ENCODE data around the gene ARID3C. TPM values are rescaled to one million over a fixed set of nuclear protein-coding genes. Genes with fewer than 3 reads are reported as not detected.
A peak's percentile ranks its signal among the peaks of the same experiment; 100 is the strongest.

Gene ARID3C
- total RNA-seq, 1 experiment from 2014 or later, result 0.33 TPM

DNA sequence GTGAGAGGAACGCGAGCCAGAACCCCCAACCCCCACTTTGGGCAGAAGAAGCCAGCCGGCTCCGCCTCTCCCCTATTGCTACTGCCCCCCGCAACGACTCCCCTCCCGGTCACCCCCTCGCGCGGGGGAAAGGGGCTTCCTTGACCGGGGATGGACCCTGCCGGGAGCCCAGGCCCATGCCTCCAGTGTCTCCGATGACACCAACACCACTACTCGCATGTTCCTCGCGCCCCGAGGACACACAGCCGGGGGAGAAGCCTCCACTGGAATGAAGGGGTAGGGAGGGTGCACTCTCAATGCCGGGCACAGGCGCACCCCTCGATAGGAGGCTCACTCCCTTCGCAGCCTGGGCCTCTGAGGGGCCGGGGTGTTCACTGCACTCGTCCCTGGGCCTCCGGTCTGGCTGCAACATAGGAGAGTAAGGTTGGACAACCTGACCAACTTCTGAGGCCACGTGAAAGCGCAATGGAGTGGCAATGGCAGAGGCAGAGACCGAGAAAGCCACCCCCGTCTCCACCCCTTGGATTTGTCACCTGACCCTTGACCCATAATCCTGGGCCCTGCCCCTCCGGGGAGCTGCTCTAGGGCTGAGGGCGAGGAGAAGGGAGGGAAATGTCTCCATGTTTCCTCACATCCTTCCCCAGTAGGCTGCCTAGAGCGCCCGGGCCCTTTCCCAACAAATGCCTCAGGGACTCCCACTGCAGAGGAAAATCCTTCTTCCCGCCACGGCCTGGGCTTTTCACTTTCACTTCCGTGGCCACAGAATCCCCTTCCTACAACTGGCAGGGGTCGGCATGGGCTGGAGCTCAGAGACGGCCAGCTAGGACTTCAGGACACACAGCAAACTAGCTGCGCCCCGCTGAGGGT, 38.3 kb downstream of the ARID3C start:
- H3K27ac ChIP-seq (ENCODE audit: low read length), result no peak overlapping the region
- H3K4me3 ChIP-seq (ENCODE audit: low read depth in 2 of 2, low read length in 2 of 2), result peak overlapping the region; percentile 36 to 42
- in situ Hi-C loops (cut with HindIII; ENCODE audit: low pct_unique_long_range_greater_than_20kb, low sequenced_read_pairs), result no loop called here
- peaks cover 6% of the 10 kb centered on the region for H3K27me3 ChIP-seq (ENCODE audit: control insufficient read depth, insufficient read depth, low read length)
- no peak for DNase-seq (ENCODE audit: low read depth, low spot score)
- intact Hi-C loops (cut with micrococcal nuclease; ENCODE audit: unreplicated experiment), result loop anchor here (1.0 kb wide), 2 partner anchors 42 to 153 kb away; no protein-coding TSS in a partner anchor
- no peaks in the 10 kb centered on the region for H3K9me3 ChIP-seq (ENCODE audit: control insufficient read depth, insufficient read depth, low read depth, low read length)
- H3K36me3 ChIP-seq (ENCODE audit: control insufficient read depth, insufficient read depth, low read length), result no peaks in the 10 kb centered on the region
- CTCF ChIA-PET, result interaction anchor here (1.0 to 2.7 kb wide), 5 partner anchors 36 to 187 kb away, joined by 3 to 24 read pairs (median 6); no protein-coding TSS in a partner anchor
- H3K4me1 ChIP-seq (ENCODE audit: control insufficient read depth, insufficient read depth, low read length), result peaks cover 10% of the 10 kb centered on the region
- ATAC-seq, result peak; percentile 13; the same call in 1 of the 2 replicates
- POLR2A ChIA-PET, result no interaction called here
- TF ChIP-seq TCF7L2 (IDR thresholded peaks at IDR 0.05; ENCODE audit: low read depth, low read length) (no peak), SIN3A (IDR thresholded peaks at IDR 0.05; ENCODE audit: borderline replicate concordance, insufficient read depth, low read depth, low read length) (no peak), POLR2AphosphoS5 (IDR thresholded peaks at IDR 0.05; ENCODE audit: low read depth, low read length) (no peak)
- TF ChIP-seq, protein P1, sequence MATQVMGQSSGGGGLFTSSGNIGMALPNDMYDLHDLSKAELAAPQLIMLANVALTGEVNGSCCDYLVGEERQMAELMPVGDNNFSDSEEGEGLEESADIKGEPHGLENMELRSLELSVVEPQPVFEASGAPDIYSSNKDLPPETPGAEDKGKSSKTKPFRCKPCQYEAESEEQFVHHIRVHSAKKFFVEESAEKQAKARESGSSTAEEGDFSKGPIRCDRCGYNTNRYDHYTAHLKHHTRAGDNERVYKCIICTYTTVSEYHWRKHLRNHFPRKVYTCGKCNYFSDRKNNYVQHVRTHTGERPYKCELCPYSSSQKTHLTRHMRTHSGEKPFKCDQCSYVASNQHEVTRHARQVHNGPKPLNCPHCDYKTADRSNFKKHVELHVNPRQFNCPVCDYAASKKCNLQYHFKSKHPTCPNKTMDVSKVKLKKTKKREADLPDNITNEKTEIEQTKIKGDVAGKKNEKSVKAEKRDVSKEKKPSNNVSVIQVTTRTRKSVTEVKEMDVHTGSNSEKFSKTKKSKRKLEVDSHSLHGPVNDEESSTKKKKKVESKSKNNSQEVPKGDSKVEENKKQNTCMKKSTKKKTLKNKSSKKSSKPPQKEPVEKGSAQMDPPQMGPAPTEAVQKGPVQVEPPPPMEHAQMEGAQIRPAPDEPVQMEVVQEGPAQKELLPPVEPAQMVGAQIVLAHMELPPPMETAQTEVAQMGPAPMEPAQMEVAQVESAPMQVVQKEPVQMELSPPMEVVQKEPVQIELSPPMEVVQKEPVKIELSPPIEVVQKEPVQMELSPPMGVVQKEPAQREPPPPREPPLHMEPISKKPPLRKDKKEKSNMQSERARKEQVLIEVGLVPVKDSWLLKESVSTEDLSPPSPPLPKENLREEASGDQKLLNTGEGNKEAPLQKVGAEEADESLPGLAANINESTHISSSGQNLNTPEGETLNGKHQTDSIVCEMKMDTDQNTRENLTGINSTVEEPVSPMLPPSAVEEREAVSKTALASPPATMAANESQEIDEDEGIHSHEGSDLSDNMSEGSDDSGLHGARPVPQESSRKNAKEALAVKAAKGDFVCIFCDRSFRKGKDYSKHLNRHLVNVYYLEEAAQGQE (IDR thresholded peaks at IDR 0.05; ENCODE audit: insufficient read depth in 1 of 2, low read depth in 2 of 2, low read length in 1 of 2), result no peak
- TF ChIP-seq, protein P2, sequence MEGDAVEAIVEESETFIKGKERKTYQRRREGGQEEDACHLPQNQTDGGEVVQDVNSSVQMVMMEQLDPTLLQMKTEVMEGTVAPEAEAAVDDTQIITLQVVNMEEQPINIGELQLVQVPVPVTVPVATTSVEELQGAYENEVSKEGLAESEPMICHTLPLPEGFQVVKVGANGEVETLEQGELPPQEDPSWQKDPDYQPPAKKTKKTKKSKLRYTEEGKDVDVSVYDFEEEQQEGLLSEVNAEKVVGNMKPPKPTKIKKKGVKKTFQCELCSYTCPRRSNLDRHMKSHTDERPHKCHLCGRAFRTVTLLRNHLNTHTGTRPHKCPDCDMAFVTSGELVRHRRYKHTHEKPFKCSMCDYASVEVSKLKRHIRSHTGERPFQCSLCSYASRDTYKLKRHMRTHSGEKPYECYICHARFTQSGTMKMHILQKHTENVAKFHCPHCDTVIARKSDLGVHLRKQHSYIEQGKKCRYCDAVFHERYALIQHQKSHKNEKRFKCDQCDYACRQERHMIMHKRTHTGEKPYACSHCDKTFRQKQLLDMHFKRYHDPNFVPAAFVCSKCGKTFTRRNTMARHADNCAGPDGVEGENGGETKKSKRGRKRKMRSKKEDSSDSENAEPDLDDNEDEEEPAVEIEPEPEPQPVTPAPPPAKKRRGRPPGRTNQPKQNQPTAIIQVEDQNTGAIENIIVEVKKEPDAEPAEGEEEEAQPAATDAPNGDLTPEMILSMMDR (IDR thresholded peaks at IDR 0.05), result no peak
- no TSS peak for BruUV-seq (replicated peaks)

- Histone ChIP-seq H3K4me3 (ENCODE audit: low read depth in 2 of 2, low read length in 2 of 2) (peak within 1 kb of the TSS; percentile 36 to 42), H3K4me1 (ENCODE audit: control insufficient read depth, insufficient read depth, low read length) (peaks cover 10% of the 10 kb centered on the region), H3K36me3 (ENCODE audit: control insufficient read depth, insufficient read depth, low read length) (no peaks in the 10 kb centered on the region), H3K27me3 (ENCODE audit: control insufficient read depth, insufficient read depth, low read length) (peaks cover 6% of the 10 kb centered on the region), H3K27ac (ENCODE audit: low read length) (no peak within 1 kb of the TSS), H3K9me3 (ENCODE audit: control insufficient read depth, insufficient read depth, low read depth, low read length) (no peaks in the 10 kb centered on the region)
- intact Hi-C loops (cut with micrococcal nuclease; ENCODE audit: unreplicated experiment) (loop anchor here (5.0 kb wide), 1 partner anchor 188 kb away; no protein-coding TSS in a partner anchor), in situ Hi-C loops (cut with HindIII; ENCODE audit: low pct_unique_long_range_greater_than_20kb, low sequenced_read_pairs) (no loop called here)
- CTCF ChIA-PET, result no interaction called here
- peak; percentile 55 for ATAC-seq
- DNase-seq (ENCODE audit: low read depth, low spot score), result no peak
- TF ChIP-seq SIN3A (IDR thresholded peaks at IDR 0.05; ENCODE audit: borderline replicate concordance, insufficient read depth, low read depth, low read length) (no peak), POLR2AphosphoS5 (IDR thresholded peaks at IDR 0.05; ENCODE audit: low read depth, low read length) (no peak), TCF7L2 (IDR thresholded peaks at IDR 0.05; ENCODE audit: low read depth, low read length) (no peak)
- TF ChIP-seq, protein P2 (IDR thresholded peaks at IDR 0.05), result no peak
- TF ChIP-seq, protein P1 (IDR thresholded peaks at IDR 0.05; ENCODE audit: insufficient read depth in 1 of 2, low read depth in 2 of 2, low read length in 1 of 2), result no peak
- POLR2A ChIA-PET, result no interaction called here
- no TSS peak for BruUV-seq (replicated peaks)
Observed at GRCh38 chr9:34589636-34590380, 39.1 kb downstream of the ARID3C start, which contains the start of gene CNTFR. Gene CNTFR (minus strand): TSS chr9:34589724. CDS start chr9:34568981, 20,743 bp downstream.
